MCF 10A (cell line): ENCODE measurements around the gene MBD6. TPM values are rescaled to one million over a fixed set of nuclear protein-coding genes. Genes with fewer than 3 reads are reported as not detected.

Experiments
- BruUV-seq: library from RNA; stranded (reverse); fragments of 400-500 nt; replicated peaks from 2 replicates; lab custom pipeline; 2021; lab: Mats Ljungman, UMichigan
- CTCF ChIA-PET: fragments of 300-600 bp; sonication (Branson Sonifier 250); formaldehyde crosslinking; extraction: SDS; loops from one replicate; lab custom pipeline; 2021; ENCODE audit warnings: antibody characterized with exemption, inconsistent platforms; lab: Yijun Ruan, JAX
- POLR2A ChIA-PET: fragments of 300-600, 350-650 bp; sonication (Branson Sonifier 250); formaldehyde crosslinking; extraction: SDS; loops from one replicate; lab custom pipeline; 2020; ENCODE audit warnings: antibody characterized with exemption, inconsistent platforms; lab: Yijun Ruan, JAX
- DNase-seq: peaks from one replicate; pipeline ENCODE4 v3.0.0-alpha.2; 2018; ENCODE audit not compliant: unreplicated experiment
- H3K27ac Mint-ChIP-seq: one replicate; pipeline ENCODE4 v1.8.0; 2022; ENCODE audit warnings: mild to moderate bottlenecking, low read depth, mixed read lengths; ENCODE audit not compliant: unreplicated experiment
- H3K27me3 Mint-ChIP-seq: one replicate; pipeline ENCODE4 v1.8.0; 2022; ENCODE audit warnings: mixed read lengths; ENCODE audit not compliant: insufficient read depth, unreplicated experiment
- H3K36me3 Mint-ChIP-seq: one replicate; pipeline ENCODE4 v1.8.0; 2022; ENCODE audit warnings: mild to moderate bottlenecking, moderate library complexity, mixed read lengths; ENCODE audit not compliant: insufficient read depth, unreplicated experiment
- H3K4me1 Mint-ChIP-seq: one replicate; pipeline ENCODE4 v1.8.0; 2022; ENCODE audit warnings: mixed read lengths; ENCODE audit not compliant: insufficient read depth, unreplicated experiment
- H3K4me3 Mint-ChIP-seq: one replicate; pipeline ENCODE4 v1.8.0; 2022; ENCODE audit warnings: mild to moderate bottlenecking, moderate library complexity, mixed read lengths; ENCODE audit not compliant: unreplicated experiment
- H3K9me3 Mint-ChIP-seq: one replicate; pipeline ENCODE4 v1.8.0; 2022; ENCODE audit warnings: mixed read lengths; ENCODE audit not compliant: unreplicated experiment
- intact Hi-C: fragments of 100-400 bp; cut with micrococcal nuclease; formaldehyde crosslinking; loops from 2 replicates; pipeline ENCODE4 v1.14.1; 2022
- total RNA-seq: library from RNA; stranded (reverse); gene quantifications from 2 replicates; pipeline ENCODE4 v1.2.3, GENCODE V29; 2022
- TF ChIP-seq, protein P1 (sequence below): fragments of 200-600 bp; IDR thresholded peaks from one replicate; pipeline ENCODE4 v1.8.0; 2022; ENCODE audit warnings: antibody characterized with exemption, mild to moderate bottlenecking; ENCODE audit not compliant: unreplicated experiment

Gene MBD6
- total RNA-seq, 1 experiment from 2014 or later, result 96.5 TPM

GRCh38 chr12:57534991-57535543 is 12.4 kb downstream of the MBD6 start:
- TF ChIP-seq, protein P1, sequence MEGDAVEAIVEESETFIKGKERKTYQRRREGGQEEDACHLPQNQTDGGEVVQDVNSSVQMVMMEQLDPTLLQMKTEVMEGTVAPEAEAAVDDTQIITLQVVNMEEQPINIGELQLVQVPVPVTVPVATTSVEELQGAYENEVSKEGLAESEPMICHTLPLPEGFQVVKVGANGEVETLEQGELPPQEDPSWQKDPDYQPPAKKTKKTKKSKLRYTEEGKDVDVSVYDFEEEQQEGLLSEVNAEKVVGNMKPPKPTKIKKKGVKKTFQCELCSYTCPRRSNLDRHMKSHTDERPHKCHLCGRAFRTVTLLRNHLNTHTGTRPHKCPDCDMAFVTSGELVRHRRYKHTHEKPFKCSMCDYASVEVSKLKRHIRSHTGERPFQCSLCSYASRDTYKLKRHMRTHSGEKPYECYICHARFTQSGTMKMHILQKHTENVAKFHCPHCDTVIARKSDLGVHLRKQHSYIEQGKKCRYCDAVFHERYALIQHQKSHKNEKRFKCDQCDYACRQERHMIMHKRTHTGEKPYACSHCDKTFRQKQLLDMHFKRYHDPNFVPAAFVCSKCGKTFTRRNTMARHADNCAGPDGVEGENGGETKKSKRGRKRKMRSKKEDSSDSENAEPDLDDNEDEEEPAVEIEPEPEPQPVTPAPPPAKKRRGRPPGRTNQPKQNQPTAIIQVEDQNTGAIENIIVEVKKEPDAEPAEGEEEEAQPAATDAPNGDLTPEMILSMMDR, result no peak
- no peaks in the 10 kb centered on the region for H3K27me3 Mint-ChIP-seq
- intact Hi-C loops, result no loop called here
- ChIA-PET POLR2A (interaction anchor here (1.2 to 2.1 kb wide), 4 partner anchors 11 to 15 kb away, joined by 3 to 9 read pairs (median 5); partner anchors contain the start of genes DCTN2, DDIT3 and MBD6), CTCF (no interaction called here)
- no peaks in the 10 kb centered on the region for H3K4me1 Mint-ChIP-seq
- H3K36me3 Mint-ChIP-seq, result peaks cover 68% of the 10 kb centered on the region
- no TSS peak for BruUV-seq
- DNase-seq, result no peak
- H3K4me3 Mint-ChIP-seq, result no peak overlapping the region
- no peak overlapping the region for H3K27ac Mint-ChIP-seq
- H3K9me3 Mint-ChIP-seq, result no peaks in the 10 kb centered on the region

- H3K27me3 Mint-ChIP-seq, result no peaks in the 10 kb centered on the region
- intact Hi-C loops, result no loop called here
- no peak overlapping the region for H3K27ac Mint-ChIP-seq
- TF ChIP-seq, protein P1, result no peak
- no peak overlapping the region for H3K4me3 Mint-ChIP-seq
- H3K9me3 Mint-ChIP-seq, result no peaks in the 10 kb centered on the region
- no TSS peak for BruUV-seq
- H3K4me1 Mint-ChIP-seq, result no peaks in the 10 kb centered on the region
- peaks cover 60% of the 10 kb centered on the region for H3K36me3 Mint-ChIP-seq
- ChIA-PET CTCF (no interaction called here), POLR2A (interaction anchor here (0.7 to 3.2 kb wide), 4 partner anchors 11 to 16 kb away, joined by 4 to 14 read pairs (median 5); partner anchors contain the start of genes DCTN2 and DDIT3)
- no peak for DNase-seq
Observed at GRCh38 chr12:57535764-57536596, 13.4 kb downstream of the MBD6 start.

DNA sequence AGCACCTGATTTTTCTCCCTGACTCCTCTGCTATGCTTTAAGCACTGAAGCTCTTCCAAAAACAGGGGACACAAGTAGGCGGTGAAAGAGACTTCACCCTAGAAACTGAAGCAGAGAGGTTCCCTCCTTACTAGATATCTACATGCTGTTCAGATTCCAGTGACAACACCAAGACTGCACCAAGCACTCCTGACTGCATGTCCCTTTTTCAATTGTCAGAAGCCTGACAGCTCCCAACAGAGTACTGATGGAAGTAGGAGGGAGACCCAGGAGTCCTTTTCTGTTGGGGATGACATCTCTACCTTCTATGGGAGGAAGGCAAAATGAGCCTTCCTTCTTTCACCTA is 13.9 kb downstream of the MBD6 start:
- no peaks in the 10 kb centered on the region for H3K9me3 Mint-ChIP-seq
- H3K36me3 Mint-ChIP-seq, result peaks cover 60% of the 10 kb centered on the region
- no peak overlapping the region for H3K4me3 Mint-ChIP-seq
- intact Hi-C loops, result no loop called here
- H3K4me1 Mint-ChIP-seq, result no peaks in the 10 kb centered on the region
- POLR2A ChIA-PET, result interaction anchor here (0.7 to 3.2 kb wide), 3 partner anchors 10 to 12 kb away, joined by 4 to 14 read pairs (median 5); partner anchors contain the start of gene DCTN2
- H3K27ac Mint-ChIP-seq, result no peak overlapping the region
- DNase-seq, result no peak
- H3K27me3 Mint-ChIP-seq, result no peaks in the 10 kb centered on the region
- CTCF ChIA-PET, result no interaction called here
- TF ChIP-seq, protein P1, result no peak
- BruUV-seq, result no TSS peak

DNA sequence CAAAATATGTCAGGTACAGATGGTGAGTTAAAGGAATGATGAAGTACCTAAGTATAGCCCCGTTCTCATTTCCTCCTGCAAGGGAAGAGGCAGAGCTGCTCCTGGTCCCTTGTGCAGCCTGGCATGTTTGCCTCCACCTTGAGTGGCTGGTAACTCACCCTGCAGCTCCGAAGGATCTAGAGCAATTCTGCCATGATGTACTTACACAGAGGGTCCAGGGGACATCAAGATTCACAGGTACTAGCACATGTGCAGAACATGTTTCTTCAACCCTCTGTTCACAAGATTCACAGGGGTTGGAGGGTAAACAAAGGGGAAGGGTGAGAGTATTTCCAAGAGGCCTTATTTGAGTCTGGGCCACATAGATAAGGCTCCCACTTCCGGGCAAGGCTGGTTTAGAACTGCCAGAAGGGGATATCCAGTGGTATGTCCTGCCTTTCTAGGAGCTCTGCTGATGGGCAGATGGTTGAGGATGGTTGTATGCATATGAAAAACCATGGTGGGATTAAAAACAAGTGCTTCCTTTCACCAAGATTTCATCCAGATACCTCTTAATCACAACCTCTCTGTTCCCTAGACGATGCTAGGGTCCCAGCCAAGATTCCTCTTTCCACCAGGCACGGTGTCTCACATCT is 16.6 kb downstream of the MBD6 start:
- no TSS peak for BruUV-seq
- POLR2A ChIA-PET, result interaction anchor here (2.0 kb wide), 1 partner anchor 16 kb away, joined by 12 read pairs; the partner anchor contains the start of gene MBD6
- peak overlapping the region; percentile 15 for H3K27ac Mint-ChIP-seq
- no peak for DNase-seq
- peaks cover 56% of the 10 kb centered on the region for H3K36me3 Mint-ChIP-seq
- no peak overlapping the region for H3K4me3 Mint-ChIP-seq
- CTCF ChIA-PET, result interaction anchor here (0.7 to 1.3 kb wide), 3 partner anchors 13 to 81 kb away, joined by 3 read pairs; no protein-coding TSS in a partner anchor
- H3K9me3 Mint-ChIP-seq, result no peaks in the 10 kb centered on the region
- no peaks in the 10 kb centered on the region for H3K4me1 Mint-ChIP-seq
- H3K27me3 Mint-ChIP-seq, result no peaks in the 10 kb centered on the region
- TF ChIP-seq, protein P1, result no peak
- intact Hi-C loops, result no loop called here
